GM12801 (cell line): ENCODE measurements around the gene PRSS22.

Source experiments
- TF ChIP-seq, protein P1 (sequence below): IDR thresholded peaks from one replicate; pipeline ENCODE4 v1.5.1; 2011; ENCODE audit warnings: control low read depth; ENCODE audit not compliant: insufficient read length; ENCODE audit errors: extremely low read depth

Gene PRSS22

DNA sequence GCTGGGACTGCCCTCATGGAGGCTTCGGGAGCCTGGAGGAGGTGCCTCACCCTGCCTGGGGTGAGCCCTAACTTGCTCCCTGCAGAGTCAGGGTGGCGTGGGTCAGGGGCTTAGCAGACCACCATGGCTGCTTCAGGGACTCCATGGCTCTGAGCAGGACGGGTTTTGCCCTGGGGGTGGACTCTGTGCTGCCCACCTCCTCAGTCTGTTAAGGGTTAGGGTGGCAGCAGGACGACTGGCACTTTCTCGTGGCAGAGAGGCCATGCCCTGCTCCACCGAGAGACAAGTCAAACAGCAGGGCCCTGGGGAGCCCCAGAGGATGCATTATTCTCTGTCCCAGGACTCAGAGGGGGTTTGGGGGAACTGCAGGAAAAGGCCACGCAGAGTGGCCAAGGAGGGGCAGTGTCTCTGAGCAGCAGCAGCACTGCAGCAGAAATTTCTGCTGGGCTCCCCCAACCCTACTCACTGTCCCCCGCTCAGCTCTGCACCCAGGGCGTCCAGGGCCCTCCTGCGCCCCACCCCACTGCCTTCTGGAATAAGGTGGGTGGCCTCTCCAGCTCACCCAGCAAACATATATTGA is 1.8 kb upstream of the PRSS22 start:
- TF ChIP-seq, protein P1, sequence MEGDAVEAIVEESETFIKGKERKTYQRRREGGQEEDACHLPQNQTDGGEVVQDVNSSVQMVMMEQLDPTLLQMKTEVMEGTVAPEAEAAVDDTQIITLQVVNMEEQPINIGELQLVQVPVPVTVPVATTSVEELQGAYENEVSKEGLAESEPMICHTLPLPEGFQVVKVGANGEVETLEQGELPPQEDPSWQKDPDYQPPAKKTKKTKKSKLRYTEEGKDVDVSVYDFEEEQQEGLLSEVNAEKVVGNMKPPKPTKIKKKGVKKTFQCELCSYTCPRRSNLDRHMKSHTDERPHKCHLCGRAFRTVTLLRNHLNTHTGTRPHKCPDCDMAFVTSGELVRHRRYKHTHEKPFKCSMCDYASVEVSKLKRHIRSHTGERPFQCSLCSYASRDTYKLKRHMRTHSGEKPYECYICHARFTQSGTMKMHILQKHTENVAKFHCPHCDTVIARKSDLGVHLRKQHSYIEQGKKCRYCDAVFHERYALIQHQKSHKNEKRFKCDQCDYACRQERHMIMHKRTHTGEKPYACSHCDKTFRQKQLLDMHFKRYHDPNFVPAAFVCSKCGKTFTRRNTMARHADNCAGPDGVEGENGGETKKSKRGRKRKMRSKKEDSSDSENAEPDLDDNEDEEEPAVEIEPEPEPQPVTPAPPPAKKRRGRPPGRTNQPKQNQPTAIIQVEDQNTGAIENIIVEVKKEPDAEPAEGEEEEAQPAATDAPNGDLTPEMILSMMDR = no peak

DNA sequence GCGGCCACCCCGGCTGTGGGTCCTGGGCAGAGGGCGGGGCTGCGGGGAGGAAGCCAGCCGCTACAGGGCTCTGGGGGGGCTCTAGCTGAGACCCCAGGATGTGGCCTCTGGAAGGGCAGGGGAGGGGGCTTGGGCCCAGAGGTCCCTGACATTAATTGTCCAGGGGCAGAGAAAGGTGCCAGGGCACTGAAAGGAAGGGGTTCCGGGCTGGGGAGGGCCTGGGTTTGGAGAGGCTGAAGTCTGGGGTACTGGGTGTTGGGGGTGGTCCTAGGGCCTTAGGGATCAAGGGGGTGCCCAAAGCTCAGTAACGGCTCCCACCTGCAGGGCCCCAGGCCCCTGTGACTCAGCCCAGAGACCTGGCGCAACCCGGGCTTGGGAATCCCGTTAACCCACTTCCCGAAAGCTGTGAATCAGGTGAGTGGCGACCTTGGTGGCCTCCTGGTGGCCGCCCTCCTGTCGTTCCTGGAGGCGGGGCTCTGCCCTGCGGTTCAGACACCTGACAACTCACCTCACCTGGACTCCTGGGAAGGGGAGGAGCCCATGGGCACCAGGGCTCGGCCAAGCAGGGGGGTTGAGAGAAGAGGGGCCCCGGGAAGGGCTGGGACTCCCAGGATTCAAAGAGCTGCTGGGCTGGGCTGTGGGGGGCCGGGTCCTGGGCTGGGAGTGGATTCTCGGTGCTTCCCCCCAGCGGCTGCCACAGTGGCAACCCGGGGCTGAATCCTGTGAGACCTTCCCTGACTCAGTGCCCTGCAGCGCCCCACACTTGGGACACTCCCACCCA is 465 bp upstream of the PRSS22 start:
- TF ChIP-seq, protein P1 = no peak

DNA sequence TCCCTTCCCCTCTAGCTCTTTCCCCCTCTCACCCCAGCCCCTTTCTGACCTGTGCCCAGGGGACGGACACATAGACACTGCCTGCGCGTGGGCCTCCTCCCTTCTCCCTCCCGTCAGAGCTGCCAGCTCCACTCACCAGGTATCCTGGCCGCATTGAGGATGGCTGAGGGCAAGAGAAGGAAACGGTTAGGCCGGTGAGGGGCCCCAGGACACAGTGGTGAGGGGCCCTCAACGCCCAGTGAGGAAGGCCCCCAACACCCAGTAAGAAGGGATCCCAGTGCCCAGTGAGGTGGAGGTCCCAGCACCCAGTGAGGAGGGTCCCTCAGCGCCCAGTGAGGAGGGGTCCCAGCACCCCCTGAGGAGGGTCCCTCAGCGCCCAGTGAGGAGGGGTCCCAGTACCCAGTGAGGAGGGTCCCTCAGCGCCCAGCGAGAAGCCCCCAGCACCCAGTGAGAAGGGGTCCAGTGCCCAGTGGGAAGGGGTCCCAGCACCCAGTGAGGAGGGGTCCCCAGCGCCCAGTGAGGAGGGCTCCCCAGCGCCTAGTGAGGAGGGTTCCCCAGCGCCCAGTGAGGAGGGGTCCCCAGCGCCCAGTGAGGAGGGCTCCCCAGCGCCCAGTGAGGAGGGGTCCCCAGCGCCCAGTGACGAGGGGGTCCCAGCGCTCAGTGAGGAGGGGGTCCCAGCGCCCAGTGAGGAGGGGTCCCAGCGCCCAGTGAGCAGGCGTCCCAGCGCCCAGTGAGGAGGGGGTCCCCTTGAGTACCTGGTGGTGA is 1.1 kb downstream of the PRSS22 start:
- TF ChIP-seq, protein P1 = no peak

DNA sequence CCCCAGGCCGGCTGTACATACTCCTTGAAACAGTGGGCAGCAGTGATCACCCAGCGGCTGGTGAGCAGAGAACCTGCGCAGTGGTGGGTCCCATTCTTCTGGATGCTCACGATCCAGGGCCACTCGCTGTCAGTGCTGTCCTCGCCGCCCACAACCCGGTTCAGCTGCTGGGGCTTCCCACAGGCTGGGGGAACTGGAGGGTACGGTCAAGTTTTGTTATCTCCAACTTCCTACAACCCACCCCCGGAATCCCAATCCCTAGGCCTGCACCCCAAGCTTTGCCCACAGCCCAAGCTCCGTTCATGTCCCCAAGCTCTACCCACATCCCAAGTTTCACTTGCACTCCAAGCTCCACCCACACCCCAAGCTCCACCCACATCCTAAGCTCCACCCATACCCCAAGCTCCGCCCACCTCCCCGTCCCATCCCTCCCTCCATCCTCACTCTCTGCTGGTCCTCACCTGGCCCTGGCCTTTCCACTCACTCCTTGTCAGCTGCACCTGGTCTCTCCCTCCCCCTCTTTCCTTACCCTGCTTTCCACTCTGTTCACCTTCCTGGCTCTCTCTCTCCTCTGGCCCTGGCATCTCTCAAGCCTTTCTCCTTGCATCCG is 1.8 kb downstream of the PRSS22 start:
- TF ChIP-seq, protein P1 = no peak

DNA sequence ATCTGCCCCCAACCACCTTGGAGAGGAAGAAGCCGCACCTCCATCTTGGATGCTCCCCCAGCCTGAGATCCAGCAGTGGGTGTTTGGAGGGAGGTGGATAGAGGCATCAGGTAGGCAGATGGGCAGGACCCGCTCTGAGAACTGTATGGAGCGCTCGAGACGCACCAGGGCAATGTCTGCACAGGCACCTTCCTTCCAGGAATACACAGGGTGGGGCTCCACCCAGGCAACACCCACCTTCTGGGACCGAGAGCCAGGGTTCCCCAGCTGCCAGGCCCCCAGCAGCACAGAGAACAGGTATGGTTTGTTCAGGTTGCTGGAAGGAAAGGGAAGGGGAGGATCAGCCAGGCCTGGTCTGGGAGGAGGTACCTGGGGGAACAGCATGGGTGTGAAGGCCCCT is 2.4 kb downstream of the PRSS22 start:
- TF ChIP-seq, protein P1 = no peak

DNA sequence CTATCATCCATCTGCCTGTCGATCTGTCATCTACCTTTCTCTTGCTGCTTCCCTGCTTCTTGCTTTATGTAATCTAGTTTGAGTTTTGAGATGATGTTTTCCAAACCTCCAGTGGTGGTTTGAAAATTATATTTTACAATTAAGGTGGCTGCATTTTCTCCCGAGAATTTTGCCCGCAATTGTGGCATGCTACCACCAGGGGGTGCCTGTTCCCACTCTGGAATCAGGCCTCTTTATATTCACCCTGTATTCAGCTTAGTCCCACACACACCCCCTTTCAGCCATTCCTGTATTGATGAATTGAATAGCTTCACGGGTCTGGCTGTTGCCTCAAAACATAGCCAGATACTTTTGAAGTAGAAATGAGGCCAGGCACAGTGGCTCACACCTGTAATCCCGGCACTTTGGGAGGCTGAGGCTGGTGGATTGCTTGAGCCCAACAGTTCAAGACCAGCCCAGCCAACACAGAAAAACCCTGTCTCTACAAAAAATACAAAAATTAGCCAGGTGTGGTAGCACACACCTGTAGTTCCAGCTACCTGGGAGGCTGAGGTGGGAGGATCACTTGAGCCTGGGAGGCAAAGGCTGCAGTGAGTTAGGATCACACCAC is 3.2 kb downstream of the PRSS22 start:
- TF ChIP-seq, protein P1 = no peak
